Sigmoid colon (tissue), 7 donors: ENCODE measurements around the gene SLCO2A1. TPM values are rescaled to one million over a fixed set of nuclear protein-coding genes. Genes with fewer than 3 reads are reported as not detected.

Experiments
- DNase-seq: peaks from one replicate; pipeline ENCODE4 v3.0.0-alpha.2; 2019
- H3K27ac ChIP-seq, 4 donors: fragments of 200-600 bp; sonication (generic); one replicate each; pipeline ENCODE4 v1.5.1; 2016 to 2019; ENCODE audit warnings: mild to moderate bottlenecking in 1 of 4
- H3K27me3 ChIP-seq, 3 donors: fragments of 200-600 bp; sonication (generic); one replicate each; pipeline ENCODE4 v1.5.1; 2019; ENCODE audit warnings: mild to moderate bottlenecking in 1 of 3
- H3K36me3 ChIP-seq, 4 donors: fragments of 200-600 bp; sonication (generic); one replicate each; pipeline ENCODE4 v1.5.1; 2016 to 2019
- H3K4me1 ChIP-seq, 4 donors: fragments of 200-600 bp; sonication (generic); one replicate each; pipeline ENCODE4 v1.5.1; 2017 to 2019
- H3K4me3 ChIP-seq, 4 donors: fragments of 200-600 bp; sonication (generic); one replicate each; pipeline ENCODE4 v1.5.1; 2017 to 2019; ENCODE audit warnings: mild to moderate bottlenecking in 2 of 4, moderate library complexity in 1 of 4
- H3K9me3 ChIP-seq, 4 donors: fragments of 200-600 bp in 3 of 4; sonication (generic) in 3 of 4; one replicate each; pipeline versions ENCODE4 v1.5.1 to v1.6.1; 2013 to 2019
- CTCF ChIP-seq, 4 experiments: fragments of 450-650 bp in 3 of 4; fragments of 200-600 bp in 1 of 4; IDR thresholded peaks; one replicate each; pipeline ENCODE4 v1.5.1; 2016 to 2019; ENCODE audit warnings: antibody characterized with exemption in 4 of 4, mild to moderate bottlenecking in 3 of 4, moderate library complexity in 2 of 4
- EP300 ChIP-seq, 4 donors: sonication (generic); formaldehyde crosslinking; IDR thresholded peaks; one replicate each; pipeline ENCODE4 v1.6.1; 2017; ENCODE audit warnings: antibody characterized with exemption in 4 of 4
- POLR2A ChIP-seq, 2 donors: fragments of 450-650 bp; IDR thresholded peaks; one replicate each; pipeline ENCODE4 v1.6.1; 2016; ENCODE audit warnings: antibody characterized with exemption in 2 of 2, mild to moderate bottlenecking in 2 of 2, moderate library complexity in 2 of 2
- POLR2AphosphoS5 ChIP-seq, 4 donors: sonication (generic); formaldehyde crosslinking; IDR thresholded peaks; one replicate each; pipeline ENCODE4 v1.6.1; 2017; ENCODE audit warnings: antibody characterized with exemption in 4 of 4
- WGBS, 2 donors: extraction: QIAGEN DNeasy Blood & Tissue Kit; methylation state at CpG; one replicate each; pipeline ENCODE4 v1.1.7; 2013; 5-methylcytosine and 5-hydroxymethylcytosine counted together
- intact Hi-C: fragments of 100-400 bp; cut with DNase I; formaldehyde crosslinking; loops from one replicate; pipeline ENCODE4 v1.15.1; 2023
- polyA plus RNA-seq, 3 donors: library from polyadenylated mRNA; stranded (reverse); fragments of 200-250 nt; gene quantifications; one replicate each; pipeline ENCODE4 v1.2.3, GENCODE V29; 2013
- total RNA-seq, 4 donors: library from RNA; depleted of rRNA; stranded (reverse); fragments of >200 nt; gene quantifications; one replicate each; pipeline ENCODE4 v1.1.0, GENCODE V29; 2016
- donor health status: healthy with polysubstance abuse.
- donor health status: Bipolar disorder and iron deficiency.
- donor health status: healthy.

The SLCO2A1 gene
- total and polyA plus RNA-seq, 7 donors, result 1.8 to 22.1 (median 6.1) TPM

- intact Hi-C loops, result no loop called here
- no peaks in the 10 kb centered on the region for H3K36me3 ChIP-seq
- no peak for TF ChIP-seq POLR2A (IDR thresholded peaks at IDR 0.05)
- no peak for TF ChIP-seq POLR2AphosphoS5 (IDR thresholded peaks at IDR 0.05)
- no peak for TF ChIP-seq CTCF (IDR thresholded peaks at IDR 0.05)
- no peak for TF ChIP-seq EP300 (IDR thresholded peaks at IDR 0.05)
- H3K9me3 ChIP-seq, result peaks cover 0 to 2% (median 0%) of the 10 kb centered on the region in 4 donors
- no peak for DNase-seq
- WGBS, 2 donors, result 59 to 78% methylated on average over 6 of the region's 6 CpGs
- H3K4me3 ChIP-seq, result no peak overlapping the region
- no peak overlapping the region for H3K27ac ChIP-seq
- H3K4me1 ChIP-seq, result no peaks in the 10 kb centered on the region
- no peaks in the 10 kb centered on the region for H3K27me3 ChIP-seq
Observed at GRCh38 chr3:133884054-133884886, 145.5 kb downstream of the SLCO2A1 start.

GRCh38 chr3:133883641-133884040 lies 146.1 kb downstream of the SLCO2A1 start:
- intact Hi-C loops, result no loop called here
- Histone ChIP-seq H3K4me3 (no peak overlapping the region), H3K4me1 (no peaks in the 10 kb centered on the region), H3K36me3 (no peaks in the 10 kb centered on the region), H3K27me3 (no peaks in the 10 kb centered on the region), H3K27ac (no peak overlapping the region), H3K9me3 (peaks cover 0 to 6% (median 1%) of the 10 kb centered on the region in 4 donors)
- TF ChIP-seq CTCF (IDR thresholded peaks at IDR 0.05), result no peak
- TF ChIP-seq EP300 (IDR thresholded peaks at IDR 0.05), result no peak
- TF ChIP-seq POLR2AphosphoS5 (IDR thresholded peaks at IDR 0.05), result no peak
- TF ChIP-seq POLR2A (IDR thresholded peaks at IDR 0.05), result no peak
- no peak for DNase-seq

GRCh38 chr3:133882986-133883586 lies 146.6 kb downstream of the SLCO2A1 start:
- H3K36me3 ChIP-seq, result no peaks in the 10 kb centered on the region
- TF ChIP-seq CTCF (IDR thresholded peaks at IDR 0.05) (no peak), POLR2AphosphoS5 (IDR thresholded peaks at IDR 0.05) (no peak), EP300 (IDR thresholded peaks at IDR 0.05) (no peak), POLR2A (IDR thresholded peaks at IDR 0.05) (no peak)
- H3K4me1 ChIP-seq, result no peaks in the 10 kb centered on the region
- intact Hi-C loops, result no loop called here
- peaks cover 0 to 7% (median 1%) of the 10 kb centered on the region in 4 donors for H3K9me3 ChIP-seq
- no peak overlapping the region for H3K27ac ChIP-seq
- 81 to 87% methylated on average over 3 of the region's 3 CpGs for WGBS, 2 donors
- DNase-seq, result no peak
- H3K4me3 ChIP-seq, result no peak overlapping the region
- H3K27me3 ChIP-seq, result no peaks in the 10 kb centered on the region

GRCh38 chr3:133881939-133882825 lies 147.5 kb downstream of the SLCO2A1 start:
- no peaks in the 10 kb centered on the region for H3K27me3 ChIP-seq
- no peak for TF ChIP-seq CTCF (IDR thresholded peaks at IDR 0.05)
- TF ChIP-seq POLR2A (IDR thresholded peaks at IDR 0.05), result no peak
- TF ChIP-seq POLR2AphosphoS5 (IDR thresholded peaks at IDR 0.05), result no peak
- TF ChIP-seq EP300 (IDR thresholded peaks at IDR 0.05), result no peak
- intact Hi-C loops, result no loop called here
- peaks cover 0 to 7% (median 1%) of the 10 kb centered on the region in 4 donors for H3K9me3 ChIP-seq
- WGBS, 2 donors, result 56 to 68% methylated on average over 5 of the region's 5 CpGs
- H3K27ac ChIP-seq, result no peak overlapping the region
- no peaks in the 10 kb centered on the region for H3K4me1 ChIP-seq
- no peak for DNase-seq
- H3K36me3 ChIP-seq, result no peaks in the 10 kb centered on the region
- H3K4me3 ChIP-seq, result no peak overlapping the region
